ENCODE data around the gene KRTAP16-1.

The KRTAP16-1 gene

DNA sequence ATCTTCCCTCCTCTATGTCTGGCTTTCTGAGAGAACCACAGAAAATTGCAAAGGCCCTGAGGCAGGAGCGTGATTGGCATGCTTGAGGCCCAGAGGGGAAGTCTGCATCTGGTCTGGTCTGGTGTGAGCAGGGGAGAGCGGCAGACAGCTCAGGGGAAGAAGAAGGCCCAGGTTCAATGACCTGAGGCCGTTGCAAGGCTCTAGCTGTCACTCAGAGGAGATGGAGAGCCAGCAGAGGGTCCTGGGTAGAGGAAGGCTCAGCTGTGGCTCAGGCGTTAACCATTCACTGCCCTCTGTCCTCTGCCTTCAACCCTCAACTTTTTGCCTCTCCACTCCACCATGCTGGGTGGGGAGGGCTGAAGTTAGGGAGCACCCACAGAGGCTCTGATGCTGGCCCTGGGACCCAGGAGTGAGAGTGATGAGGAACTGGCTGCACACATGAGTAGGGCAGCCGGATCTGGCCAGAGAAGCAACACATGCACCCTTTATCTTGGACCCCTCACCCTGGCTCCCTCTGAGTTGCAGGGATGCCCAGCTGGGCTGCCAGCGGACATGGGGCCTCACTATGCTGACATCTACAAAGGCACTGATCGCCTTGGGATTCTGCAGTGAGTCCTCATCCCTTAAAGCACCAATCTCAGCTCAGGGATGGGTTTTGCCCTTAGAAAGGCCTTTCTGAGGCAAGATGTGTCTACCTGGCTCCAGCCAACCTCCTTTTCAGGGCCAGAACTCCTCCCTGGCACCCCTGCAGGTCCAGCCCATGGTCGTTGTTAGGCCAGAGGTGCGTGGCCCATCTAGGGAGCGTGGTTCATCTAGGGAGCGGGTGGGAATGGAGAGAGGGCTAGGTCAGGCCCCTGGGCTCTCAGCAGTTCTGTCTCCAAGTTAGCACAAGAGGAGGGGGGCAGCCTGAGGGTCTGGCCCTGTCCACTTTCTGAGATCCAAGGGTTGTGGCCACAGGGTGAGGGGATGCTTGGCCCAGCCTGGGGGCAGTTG, 14.1 kb upstream of the KRTAP16-1 start:
- H3K27me3 ChIP-seq (ENCODE audit: control insufficient read depth in 2 of 2, insufficient read depth in 2 of 2, low read length in 2 of 2): no peaks in the 10 kb centered on the region
- H3K4me3 ChIP-seq (ENCODE audit: low read length in 2 of 2): no peak overlapping the region
- H3K36me3 ChIP-seq (ENCODE audit: control insufficient read depth in 2 of 2, insufficient read depth in 2 of 2, low read length in 2 of 2): no peaks in the 10 kb centered on the region
- no peaks in the 10 kb centered on the region for H3K4me1 ChIP-seq (ENCODE audit: control insufficient read depth in 2 of 2, insufficient read depth in 2 of 2, low read length in 2 of 2)
- H3K27ac ChIP-seq (ENCODE audit: low read depth in 2 of 2, low read length in 2 of 2): no peak overlapping the region
- H3K9ac ChIP-seq (ENCODE audit: low read depth in 1 of 2, low read length in 2 of 2): no peak overlapping the region
- no peaks in the 10 kb centered on the region for H3K9me3 ChIP-seq (ENCODE audit: control insufficient read depth in 2 of 2, low read length in 2 of 2)

DNA sequence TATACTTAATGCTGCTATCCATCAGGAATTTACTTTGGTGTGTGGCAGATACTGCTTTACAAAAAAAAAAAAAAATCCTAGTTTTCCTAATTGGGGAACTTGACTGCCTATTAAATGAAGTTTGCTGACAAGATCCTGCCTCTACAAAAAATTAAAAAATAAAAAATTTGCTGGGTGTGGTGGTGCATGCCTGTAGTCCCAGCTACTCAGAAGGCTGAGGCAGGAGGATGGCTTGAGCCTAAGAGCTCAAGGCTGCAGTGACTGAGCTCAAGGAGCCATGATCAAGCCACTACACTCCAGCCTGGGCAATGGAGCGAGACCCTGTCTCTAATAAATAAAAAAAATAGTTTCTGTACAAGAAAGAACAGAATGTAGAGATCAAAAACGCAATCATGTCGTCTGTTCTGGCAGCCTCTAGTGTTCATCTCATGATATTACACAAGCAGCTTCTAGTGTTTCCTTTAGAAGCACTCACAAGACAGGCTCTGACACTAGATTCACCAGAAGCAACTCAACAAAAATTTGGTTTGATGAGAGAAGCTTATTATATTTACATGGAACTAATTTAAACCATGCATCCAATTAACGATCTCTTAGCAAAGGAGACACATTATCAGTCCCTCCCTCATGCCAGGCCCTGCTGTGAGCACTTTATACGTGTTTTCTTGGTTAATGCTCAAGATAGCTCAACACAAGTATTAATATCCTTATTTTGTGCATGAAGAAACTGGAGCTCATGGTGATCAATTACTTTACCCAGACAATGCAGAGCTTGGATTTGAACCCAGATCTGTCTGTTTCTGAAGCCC, 13.2 kb upstream of the KRTAP16-1 start:
- Histone ChIP-seq H3K9ac (ENCODE audit: low read depth in 1 of 2, low read length in 2 of 2) (no peak overlapping the region), H3K4me3 (ENCODE audit: low read length in 2 of 2) (no peak overlapping the region), H3K36me3 (ENCODE audit: control insufficient read depth in 2 of 2, insufficient read depth in 2 of 2, low read length in 2 of 2) (no peaks in the 10 kb centered on the region), H3K9me3 (ENCODE audit: control insufficient read depth in 2 of 2, low read length in 2 of 2) (no peaks in the 10 kb centered on the region), H3K4me1 (ENCODE audit: control insufficient read depth in 2 of 2, insufficient read depth in 2 of 2, low read length in 2 of 2) (no peaks in the 10 kb centered on the region), H3K27ac (ENCODE audit: low read depth in 2 of 2, low read length in 2 of 2) (no peak overlapping the region), H3K27me3 (ENCODE audit: control insufficient read depth in 2 of 2, insufficient read depth in 2 of 2, low read length in 2 of 2) (no peaks in the 10 kb centered on the region)

DNA sequence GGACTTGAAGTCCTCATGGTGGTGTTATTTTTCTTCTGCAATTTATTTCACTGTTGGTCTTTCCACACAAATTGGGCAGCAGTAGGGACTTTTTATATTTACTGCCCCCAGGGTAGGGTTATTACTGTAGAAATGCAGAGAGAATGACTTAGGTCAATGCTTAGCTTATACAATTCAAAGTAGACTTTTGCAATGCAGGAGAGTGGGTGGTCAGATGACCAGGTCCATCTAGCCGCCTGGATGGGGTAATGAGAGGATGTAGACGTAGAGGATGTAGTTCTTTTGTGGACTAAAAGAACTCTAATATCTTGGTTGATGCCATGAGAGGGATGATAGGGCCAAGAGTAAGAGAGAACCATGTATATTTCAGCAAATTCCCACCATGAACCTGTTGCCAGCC, 9.1 kb upstream of the KRTAP16-1 start:
- Histone ChIP-seq H3K9me3 (ENCODE audit: control insufficient read depth in 2 of 2, low read length in 2 of 2) (no peaks in the 10 kb centered on the region), H3K9ac (ENCODE audit: low read depth in 1 of 2, low read length in 2 of 2) (no peak overlapping the region), H3K4me3 (ENCODE audit: low read length in 2 of 2) (no peak overlapping the region), H3K27ac (ENCODE audit: low read depth in 2 of 2, low read length in 2 of 2) (no peak overlapping the region), H3K4me1 (ENCODE audit: control insufficient read depth in 2 of 2, insufficient read depth in 2 of 2, low read length in 2 of 2) (no peaks in the 10 kb centered on the region), H3K36me3 (ENCODE audit: control insufficient read depth in 2 of 2, insufficient read depth in 2 of 2, low read length in 2 of 2) (no peaks in the 10 kb centered on the region), H3K27me3 (ENCODE audit: control insufficient read depth in 2 of 2, insufficient read depth in 2 of 2, low read length in 2 of 2) (peaks cover 0 to 6% of the 10 kb centered on the region in 2 donors)

DNA sequence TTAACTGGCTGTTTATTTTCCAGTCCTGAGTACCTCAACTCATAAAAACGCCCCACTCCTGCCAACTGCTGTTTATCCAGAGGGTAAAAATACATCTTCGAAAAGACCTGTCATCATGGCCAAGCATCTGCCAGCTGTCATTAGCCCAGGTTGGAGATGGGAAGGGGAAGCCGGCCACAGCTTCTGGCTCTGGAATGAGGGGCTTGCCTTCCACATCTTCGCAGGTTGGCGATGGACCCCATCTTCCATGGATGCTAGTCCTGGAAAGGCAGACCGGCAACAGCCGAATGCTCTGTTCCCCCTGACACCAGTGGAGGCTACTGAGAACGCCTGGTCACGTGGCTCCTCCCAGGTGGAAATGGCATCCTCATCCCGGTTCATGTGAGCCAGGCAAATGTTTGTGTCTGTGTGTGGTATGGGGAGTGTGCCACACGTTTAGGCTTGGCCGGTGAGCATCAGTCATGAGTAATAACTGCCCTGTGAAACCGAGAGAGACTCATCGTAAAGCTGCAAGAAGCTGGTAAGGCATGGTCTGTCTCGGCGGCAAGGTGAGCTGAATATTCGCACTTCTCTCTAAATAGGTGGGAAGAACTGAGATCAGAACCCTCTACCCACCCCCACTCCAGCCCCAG, 6.8 kb upstream of the KRTAP16-1 start:
- H3K9me3 ChIP-seq (ENCODE audit: control insufficient read depth in 2 of 2, low read length in 2 of 2): no peaks in the 10 kb centered on the region
- H3K4me3 ChIP-seq (ENCODE audit: low read length in 2 of 2): no peak overlapping the region
- no peak overlapping the region for H3K9ac ChIP-seq (ENCODE audit: low read depth in 1 of 2, low read length in 2 of 2)
- H3K36me3 ChIP-seq (ENCODE audit: control insufficient read depth in 2 of 2, insufficient read depth in 2 of 2, low read length in 2 of 2): no peaks in the 10 kb centered on the region
- peaks cover 2 to 6% of the 10 kb centered on the region in 2 donors for H3K27me3 ChIP-seq (ENCODE audit: control insufficient read depth in 2 of 2, insufficient read depth in 2 of 2, low read length in 2 of 2)
- H3K4me1 ChIP-seq (ENCODE audit: control insufficient read depth in 2 of 2, insufficient read depth in 2 of 2, low read length in 2 of 2): no peaks in the 10 kb centered on the region
- H3K27ac ChIP-seq (ENCODE audit: low read depth in 2 of 2, low read length in 2 of 2): no peak overlapping the region

DNA sequence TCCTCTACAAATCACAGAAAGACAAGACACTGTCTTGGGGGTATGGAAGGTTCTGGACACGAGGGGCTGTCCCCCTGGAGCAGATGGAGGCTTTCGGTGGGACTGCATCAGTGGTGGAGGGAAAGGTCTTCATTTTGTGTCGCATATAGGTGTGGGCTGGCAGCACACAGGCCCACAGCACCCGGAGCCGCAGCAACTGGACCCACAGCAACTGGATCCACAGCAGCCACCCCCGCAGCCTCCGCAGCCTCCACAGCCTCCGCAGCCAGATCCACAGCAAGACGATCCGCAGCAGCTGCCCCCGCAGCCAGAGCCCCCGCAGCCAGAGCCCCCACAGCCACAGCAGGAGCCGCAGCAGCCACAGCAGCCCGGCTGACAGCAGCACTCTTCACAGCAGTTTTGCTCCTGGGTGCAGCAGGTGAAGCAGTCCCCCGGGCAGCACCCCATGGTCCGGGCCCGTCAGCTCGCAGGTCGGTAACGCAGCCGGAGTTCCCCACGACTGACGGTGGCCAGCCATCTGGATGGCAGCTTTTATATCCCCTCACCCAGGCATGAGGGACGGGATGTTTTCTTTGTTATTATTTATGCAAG, 6.2 kb upstream of the KRTAP16-1 start, which contains the start of gene KRTAP17-1:
KRTAP17-1 (minus strand) TSS at position 507 of the 591 bp plus-strand sequence; CDS start at position 447, 60 bp downstream.
- Histone ChIP-seq H3K4me3 (ENCODE audit: low read length in 2 of 2) (no peak within 1 kb of the TSS), H3K27me3 (ENCODE audit: control insufficient read depth in 2 of 2, insufficient read depth in 2 of 2, low read length in 2 of 2) (peaks cover 2 to 6% of the 10 kb centered on the region in 2 donors), H3K9me3 (ENCODE audit: control insufficient read depth in 2 of 2, low read length in 2 of 2) (no peaks in the 10 kb centered on the region), H3K27ac (ENCODE audit: low read depth in 2 of 2, low read length in 2 of 2) (no peak within 1 kb of the TSS), H3K4me1 (ENCODE audit: control insufficient read depth in 2 of 2, insufficient read depth in 2 of 2, low read length in 2 of 2) (no peaks in the 10 kb centered on the region), H3K9ac (ENCODE audit: low read depth in 1 of 2, low read length in 2 of 2) (no peak within 1 kb of the TSS), H3K36me3 (ENCODE audit: control insufficient read depth in 2 of 2, insufficient read depth in 2 of 2, low read length in 2 of 2) (no peaks in the 10 kb centered on the region)

- no peak overlapping the region for H3K9ac ChIP-seq (ENCODE audit: low read depth in 1 of 2, low read length in 2 of 2)
- H3K4me3 ChIP-seq (ENCODE audit: low read length in 2 of 2): no peak overlapping the region
- H3K4me1 ChIP-seq (ENCODE audit: control insufficient read depth in 2 of 2, insufficient read depth in 2 of 2, low read length in 2 of 2): peaks cover 0 to 11% of the 10 kb centered on the region in 2 donors
- no peak overlapping the region for H3K27ac ChIP-seq (ENCODE audit: low read depth in 2 of 2, low read length in 2 of 2)
- peaks cover 2 to 14% of the 10 kb centered on the region in 2 donors for H3K27me3 ChIP-seq (ENCODE audit: control insufficient read depth in 2 of 2, insufficient read depth in 2 of 2, low read length in 2 of 2)
- no peaks in the 10 kb centered on the region for H3K36me3 ChIP-seq (ENCODE audit: control insufficient read depth in 2 of 2, insufficient read depth in 2 of 2, low read length in 2 of 2)
- H3K9me3 ChIP-seq (ENCODE audit: control insufficient read depth in 2 of 2, low read length in 2 of 2): no peaks in the 10 kb centered on the region
These were observed 2.0 kb upstream of the KRTAP16-1 start for GRCh38 chr17:41311111-41311510.

DNA sequence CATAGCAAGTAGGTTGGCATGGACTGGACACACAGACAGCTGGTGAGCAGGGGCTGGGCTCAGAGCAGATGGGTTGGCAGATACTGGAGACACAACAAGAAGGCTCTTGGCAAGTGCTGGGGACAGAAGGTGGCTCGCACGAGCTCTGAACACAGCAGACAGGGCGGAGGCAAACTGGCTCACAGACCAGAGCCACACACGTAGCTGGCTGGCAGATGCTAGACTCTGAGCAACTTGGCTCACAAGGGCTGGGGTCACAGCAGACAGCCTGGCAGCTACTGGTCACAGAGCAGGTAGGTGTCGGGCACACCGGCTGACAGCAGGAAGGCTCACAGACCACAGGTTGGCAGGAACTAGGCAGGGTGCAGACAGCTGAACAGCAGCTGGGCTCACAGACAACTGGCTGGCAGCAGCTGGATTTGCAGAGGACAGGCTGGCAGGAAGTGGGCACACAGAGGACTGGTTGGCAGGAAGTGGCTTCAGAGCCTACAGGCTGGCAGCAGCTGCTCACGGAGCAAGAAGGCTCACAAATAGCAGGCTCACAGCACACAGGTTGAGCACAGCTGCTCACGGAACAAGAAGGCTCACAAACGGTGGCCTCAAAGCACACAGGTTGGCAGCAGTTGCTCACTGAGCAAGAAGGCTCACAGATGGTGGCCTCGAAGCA, 725 bp downstream of the KRTAP16-1 start:
- Histone ChIP-seq H3K4me3 (ENCODE audit: low read length in 2 of 2) (peak overlapping the region in 1 of 2 donors; percentile 35), H3K9ac (ENCODE audit: low read depth in 1 of 2, low read length in 2 of 2) (no peak overlapping the region), H3K27me3 (ENCODE audit: control insufficient read depth in 2 of 2, insufficient read depth in 2 of 2, low read length in 2 of 2) (peaks cover 2 to 8% of the 10 kb centered on the region in 2 donors), H3K9me3 (ENCODE audit: control insufficient read depth in 2 of 2, low read length in 2 of 2) (no peaks in the 10 kb centered on the region), H3K27ac (ENCODE audit: low read depth in 2 of 2, low read length in 2 of 2) (peak overlapping the region; percentile 13 to 69), H3K4me1 (ENCODE audit: control insufficient read depth in 2 of 2, insufficient read depth in 2 of 2, low read length in 2 of 2) (peaks cover 0 to 11% of the 10 kb centered on the region in 2 donors), H3K36me3 (ENCODE audit: control insufficient read depth in 2 of 2, insufficient read depth in 2 of 2, low read length in 2 of 2) (no peaks in the 10 kb centered on the region)

GRCh38 chr17:41307647-41308046, 1.5 kb downstream of the KRTAP16-1 start:
- H3K4me3 ChIP-seq (ENCODE audit: low read length in 2 of 2): no peak overlapping the region
- peaks cover 0 to 11% of the 10 kb centered on the region in 2 donors for H3K4me1 ChIP-seq (ENCODE audit: control insufficient read depth in 2 of 2, insufficient read depth in 2 of 2, low read length in 2 of 2)
- no peaks in the 10 kb centered on the region for H3K36me3 ChIP-seq (ENCODE audit: control insufficient read depth in 2 of 2, insufficient read depth in 2 of 2, low read length in 2 of 2)
- peaks cover 2 to 8% of the 10 kb centered on the region in 2 donors for H3K27me3 ChIP-seq (ENCODE audit: control insufficient read depth in 2 of 2, insufficient read depth in 2 of 2, low read length in 2 of 2)
- no peaks in the 10 kb centered on the region for H3K9me3 ChIP-seq (ENCODE audit: control insufficient read depth in 2 of 2, low read length in 2 of 2)
- H3K27ac ChIP-seq (ENCODE audit: low read depth in 2 of 2, low read length in 2 of 2): no peak overlapping the region
- no peak overlapping the region for H3K9ac ChIP-seq (ENCODE audit: low read depth in 1 of 2, low read length in 2 of 2)

- Histone ChIP-seq H3K36me3 (ENCODE audit: control insufficient read depth in 2 of 2, insufficient read depth in 2 of 2, low read length in 2 of 2) (no peaks in the 10 kb centered on the region), H3K27ac (ENCODE audit: low read depth in 2 of 2, low read length in 2 of 2) (no peak overlapping the region), H3K9ac (ENCODE audit: low read depth in 1 of 2, low read length in 2 of 2) (no peak overlapping the region), H3K9me3 (ENCODE audit: control insufficient read depth in 2 of 2, low read length in 2 of 2) (no peaks in the 10 kb centered on the region), H3K27me3 (ENCODE audit: control insufficient read depth in 2 of 2, insufficient read depth in 2 of 2, low read length in 2 of 2) (peaks cover 0 to 4% of the 10 kb centered on the region in 2 donors), H3K4me3 (ENCODE audit: low read length in 2 of 2) (no peak overlapping the region), H3K4me1 (ENCODE audit: control insufficient read depth in 2 of 2, insufficient read depth in 2 of 2, low read length in 2 of 2) (peaks cover 0 to 8% of the 10 kb centered on the region in 2 donors)
These were observed 5.0 kb downstream of the KRTAP16-1 start for GRCh38 chr17:41304091-41304490.
